Endothelial cell of umbilical vein (primary cell): ENCODE data around the gene DLG1. TPM values are rescaled to one million over a fixed set of nuclear protein-coding genes. Genes with fewer than 3 reads are reported as not detected.

Source experiments
- BruUV-seq: library from RNA; stranded (reverse); fragments of 400-500 nt; replicated peaks from 2 replicates; lab custom pipeline; 2021; lab: Mats Ljungman, UMichigan
- CTCF ChIA-PET: fragments of 300-600, 350-600 bp; sonication (Branson Sonifier 250); formaldehyde crosslinking; loops from one replicate; lab custom pipeline; 2021; ENCODE audit warnings: antibody characterized with exemption, inconsistent platforms; lab: Charles Lee
- POLR2A ChIA-PET: fragments of 300-600, 350-600 bp; sonication (Branson Sonifier 250); formaldehyde crosslinking; loops from one replicate; lab custom pipeline; 2021; ENCODE audit warnings: antibody characterized with exemption, inconsistent platforms; lab: Charles Lee
- DNase-seq: peaks from one replicate; pipeline ENCODE4 v3.0.0-alpha.2; 2011; ENCODE audit warnings: low read depth, low spot score
- FAIRE-seq: peaks from 2 replicates; lab custom pipeline; 2011; peaks lifted over from hg19 to GRCh38; lab: Jason Lieb, UNC
- H2AFZ ChIP-seq: 2 replicates; pipeline ENCODE4 v1.6.0; 2012; ENCODE audit warnings: low read depth, low read length, control low read depth, inconsistent platforms
- H3K27ac ChIP-seq: 2 replicates; pipeline ENCODE4 v1.5.1; 2011; ENCODE audit warnings: low read depth, mild to moderate bottlenecking, control low read depth, low read length, moderate library complexity; ENCODE audit not compliant: insufficient read depth
- H3K27me3 ChIP-seq, 2 experiments: 2 replicates each; pipeline versions ENCODE4 v1.6.0 to v1.6.1; 2011; ENCODE audit warnings: low read length in 2 of 2, mixed read lengths in 1 of 2; ENCODE audit not compliant: control insufficient read depth in 2 of 2, insufficient read depth in 2 of 2
- H3K36me3 ChIP-seq, 2 experiments: 2 replicates in 1 of 2; 3 replicates in 1 of 2; pipeline ENCODE4 v1.5.1; 2011; ENCODE audit warnings: low read length in 2 of 2, mild to moderate bottlenecking in 1 of 2, moderate library complexity in 1 of 2; ENCODE audit not compliant: control insufficient read depth in 2 of 2, insufficient read depth in 2 of 2; ENCODE audit errors: extremely low read depth in 1 of 2
- H3K4me1 ChIP-seq: 3 replicates; pipeline ENCODE4 v1.5.1; 2011; ENCODE audit warnings: mild to moderate bottlenecking, low read length; ENCODE audit not compliant: control insufficient read depth, insufficient read depth; ENCODE audit errors: extremely low read depth
- H3K4me2 ChIP-seq: 2 replicates; pipeline ENCODE4 v1.6.1; 2011; ENCODE audit warnings: low read length, control low read depth, mixed read lengths; ENCODE audit not compliant: insufficient read depth
- H3K4me3 ChIP-seq, 3 experiments: fragments of 200-600 bp in 1 of 3; sonication (generic), shearing (Covaris generic) in 1 of 3; replicated peaks in 1 of 3; 2 replicates each; pipeline ENCODE4 v1.5.1; 2011 to 2016; ENCODE audit warnings: control low read depth in 3 of 3, low read length in 3 of 3, mild to moderate bottlenecking in 2 of 3, inconsistent platforms in 1 of 3, low read depth in 1 of 3, moderate library complexity in 1 of 3; ENCODE audit not compliant: insufficient read depth in 1 of 3
- H3K79me2 ChIP-seq: 2 replicates; pipeline ENCODE4 v1.6.0; 2012; ENCODE audit warnings: low read length, inconsistent platforms; ENCODE audit not compliant: control insufficient read depth, insufficient read depth
- H3K9ac ChIP-seq: replicated peaks from 2 replicates; pipeline ENCODE3; 2011; ENCODE audit warnings: low read length, control low read depth; ENCODE audit not compliant: insufficient read depth; ENCODE audit errors: extremely low read depth
- H3K9me1 ChIP-seq: replicated peaks from 3 replicates; pipeline ENCODE4 v1.6.0; 2011; ENCODE audit warnings: mild to moderate bottlenecking, low read length; ENCODE audit not compliant: control insufficient read depth, insufficient read depth; ENCODE audit errors: extremely low read depth
- H3K9me3 ChIP-seq: replicated peaks from 2 replicates; pipeline ENCODE4 v1.5.1; 2012; ENCODE audit warnings: low read length, inconsistent platforms; ENCODE audit not compliant: control insufficient read depth, insufficient read depth
- H4K20me1 ChIP-seq: replicated peaks from 2 replicates; pipeline ENCODE3; 2011; ENCODE audit warnings: mild to moderate bottlenecking, low read length; ENCODE audit not compliant: control insufficient read depth, insufficient read depth; ENCODE audit errors: extremely low read depth
- CTCF ChIP-seq, 2 donors: IDR thresholded peaks; 1 replicate in 1 of 2; 2 replicates in 1 of 2; pipeline ENCODE4 v1.5.1; 2011; ENCODE audit warnings: low read length in 2 of 2, mild to moderate bottlenecking in 2 of 2, moderate library complexity in 2 of 2, control low read depth in 1 of 2, inconsistent platforms in 1 of 2, low read depth in 1 of 2; ENCODE audit not compliant: insufficient read depth in 1 of 2; ENCODE audit errors: extremely low read depth in 1 of 2
- EZH2 ChIP-seq: IDR thresholded peaks from 2 replicates; pipeline ENCODE4 v1.6.1; 2012; ENCODE audit warnings: borderline replicate concordance, low read depth, mild to moderate bottlenecking, moderate library complexity, low read length, inconsistent platforms; ENCODE audit not compliant: severe bottlenecking
- FOS ChIP-seq: IDR thresholded peaks from 2 replicates; pipeline ENCODE4 v1.6.1; 2011; ENCODE audit warnings: mild to moderate bottlenecking, low read length, moderate library complexity, borderline replicate concordance; ENCODE audit not compliant: insufficient read depth
- GATA2 ChIP-seq: IDR thresholded peaks from 2 replicates; pipeline ENCODE4 v1.7.0; 2011; ENCODE audit warnings: low read depth, mild to moderate bottlenecking, moderate library complexity, mixed read lengths, low read length; ENCODE audit not compliant: insufficient read length, insufficient read depth
- JUN ChIP-seq: IDR thresholded peaks from 2 replicates; pipeline ENCODE4 v1.6.1; 2011; ENCODE audit warnings: borderline replicate concordance, low read depth; ENCODE audit not compliant: insufficient read length, insufficient read depth
- MAX ChIP-seq: IDR thresholded peaks from 2 replicates; pipeline ENCODE4 v1.6.1; 2011; ENCODE audit not compliant: insufficient read depth, insufficient read length
- MYC ChIP-seq: IDR thresholded peaks from one replicate; pipeline ENCODE4 v1.6.1; 2011; ENCODE audit warnings: mild to moderate bottlenecking, low read depth, low read length
- POLR2A ChIP-seq: IDR thresholded peaks from 2 replicates; pipeline ENCODE4 v1.6.1; 2012; ENCODE audit warnings: low read depth, mild to moderate bottlenecking, control low read depth, low read length
- POLR2AphosphoS5 ChIP-seq: IDR thresholded peaks from 2 replicates; pipeline ENCODE4 v1.6.1; 2012; ENCODE audit warnings: low read depth, mild to moderate bottlenecking, control low read depth, low read length, moderate library complexity; ENCODE audit not compliant: insufficient read depth
- dilution Hi-C: fragments of 300-500 bp; cut with MboI; formaldehyde crosslinking; loops from one replicate; pipeline ENCODE4 v1.15.0; 2019; ENCODE audit warnings: low sequenced_read_pairs; ENCODE audit not compliant: extremely low pct_ligation_motif_present
- intact Hi-C: fragments of 100-400 bp; cut with micrococcal nuclease; formaldehyde crosslinking; loops from one replicate; pipeline ENCODE4 v1.10.0; 2022
- polyA plus RNA-seq, 4 experiments: library from polyadenylated mRNA; depleted of rRNA in 3 of 4; stranded (reverse) in 3 of 4; unstranded in 1 of 4; fragments of >200 nt; gene quantifications; 2 replicates each; pipeline versions ENCODE4 v1.2.1 to v1.2.3, GENCODE V29; 2011 to 2012; ENCODE audit warnings: missing spikeins in 1 of 4
- total RNA-seq: library from RNA; stranded (reverse); gene quantifications from 2 replicates; pipeline ENCODE4 v1.2.3, GENCODE V29; 2021

DLG1 gene
- total and polyA plus RNA-seq, 2 donors (not counting 3 experiments of a cell fraction or from before 2014, with no cell fraction given): 26.5 to 80.1 TPM

GRCh38 chr3:197248341-197248740, 50.1 kb downstream of the DLG1 start:
- CTCF ChIA-PET: no interaction called here
- POLR2A ChIA-PET: no interaction called here
- Histone ChIP-seq H3K9me3 (peaks cover 2% of the 10 kb centered on the region), H3K4me3 (no peak overlapping the region), H3K9ac (no peak overlapping the region), H3K36me3 (peaks cover 0 to 2% of the 10 kb centered on the region in 2 experiments), H3K27me3 (no peaks in the 10 kb centered on the region), H3K9me1 (no peaks in the 10 kb centered on the region), H3K4me1 (no peaks in the 10 kb centered on the region), H4K20me1 (no peaks in the 10 kb centered on the region), H3K79me2 (peaks cover 95% of the 10 kb centered on the region), H3K27ac (no peak overlapping the region), H2AFZ (no peak overlapping the region), H3K4me2 (no peak overlapping the region)
- BruUV-seq: no TSS peak
- FAIRE-seq: no peak
- dilution Hi-C loops: no loop called here
- no peak for DNase-seq
- TF ChIP-seq CTCF (IDR thresholded peaks at IDR 0.05; ENCODE audit: extremely low read depth in 1 of 2, insufficient read depth in 1 of 2, low read depth in 1 of 2, low read length in 2 of 2): no peak
- no peak for TF ChIP-seq MYC
- TF ChIP-seq FOS: no peak
- TF ChIP-seq MAX: no peak
- TF ChIP-seq JUN: no peak
- TF ChIP-seq POLR2AphosphoS5: no peak
- TF ChIP-seq POLR2A: no peak
- no peak for TF ChIP-seq EZH2
- TF ChIP-seq GATA2: no peak
- intact Hi-C loops: no loop called here
